Measurements from ENCODE around the gene UPK2.
"Not testable (repeated sequence)": the region's sequence is repeated elsewhere in the genome, so short reads cannot be mapped to it uniquely, and the experiment has no call there.

Gene UPK2

DNA sequence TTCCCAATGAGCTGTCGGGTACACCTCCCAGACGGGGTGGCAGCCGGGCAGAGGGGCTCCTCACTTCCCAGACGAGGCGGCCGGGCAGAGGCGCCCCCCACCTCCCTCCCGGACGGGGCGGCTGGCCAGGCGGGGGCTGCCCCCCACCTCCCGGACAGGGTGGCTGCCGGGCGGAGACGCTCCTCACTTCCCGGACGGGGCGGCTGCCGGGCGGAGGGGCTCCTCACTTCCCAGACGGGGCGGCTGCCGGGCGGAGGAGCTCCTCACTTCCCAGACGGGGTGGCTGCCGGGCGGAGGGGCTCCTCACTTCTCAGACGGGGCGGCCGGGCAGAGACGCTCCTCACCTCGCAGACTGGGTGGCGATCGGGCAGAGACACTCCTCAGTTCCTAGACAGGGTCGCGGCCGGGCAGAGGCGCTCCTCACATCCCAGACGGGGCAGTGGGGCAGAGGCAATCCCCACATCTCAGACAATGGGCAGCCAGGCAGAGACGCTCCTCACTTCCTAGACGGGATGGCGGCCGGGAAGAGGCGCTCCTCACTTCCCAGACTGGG, 35.5 kb downstream of the UPK2 start:
- not testable (repeated sequence) for DNase-seq

- peak in 5 of 6 experiments; percentile 16 to 42 (median 25) for DNase-seq
Observed at GRCh38 chr11:118996926-118997626, 41.0 kb downstream of the UPK2 start.

- peak; percentile 90 to 96 (median 92) for DNase-seq
Observed at GRCh38 chr11:118997627-118998387, 41.7 kb downstream of the UPK2 start, which contains the start of gene CENATAC. Gene CENATAC, plus strand, starts transcription at chr11:118998138. Its CDS starts 60 bp downstream, at chr11:118998198.

GRCh38 chr11:118998388-118998717, 42.3 kb downstream of the UPK2 start:
- peak in 1 of 6 experiments; percentile 28 for DNase-seq

- no peak for DNase-seq
Observed at GRCh38 chr11:118998822-118999221, 42.7 kb downstream of the UPK2 start.

- DNase-seq, result no peak
Observed at GRCh38 chr11:119000906-119001305, 44.8 kb downstream of the UPK2 start.

DNA sequence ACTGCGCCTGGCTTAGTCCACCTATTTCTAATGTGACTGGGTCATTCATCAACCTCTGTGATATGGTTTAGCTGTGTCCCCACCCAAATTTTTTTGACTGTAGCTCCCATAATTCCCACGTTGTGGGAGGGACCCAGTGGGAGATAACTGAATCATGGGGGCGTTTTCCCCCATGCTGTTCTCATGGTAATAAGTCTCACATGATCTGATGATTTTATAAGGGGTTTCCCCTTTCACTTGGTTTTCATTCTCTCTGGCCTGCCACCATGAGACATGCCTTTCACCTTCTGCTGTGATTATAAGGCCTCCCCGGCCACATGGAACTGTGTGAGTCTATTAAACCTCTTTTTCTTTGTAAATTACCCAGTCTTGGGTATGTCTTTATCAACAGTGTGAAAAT, 50.6 kb downstream of the UPK2 start:
- DNase-seq, result no peak

All from stimulated activated naive CD4-positive, alpha-beta T cell (primary cell).